Astrocyte (in vitro differentiated cells and primary cell): ENCODE measurements around the gene EML6. TPM values are rescaled to one million over a fixed set of nuclear protein-coding genes. Genes with fewer than 3 reads are reported as not detected.

Source experiments
- DNase-seq: peaks from one replicate; pipeline ENCODE4 v3.0.0-alpha.2; 2010; ENCODE audit warnings: low read depth
- FAIRE-seq: peaks from 2 replicates; lab custom pipeline; 2011; peaks lifted over from hg19 to GRCh38; lab: Jason Lieb, UNC
- H2AFZ ChIP-seq: 2 replicates; pipeline ENCODE4 v1.6.0; 2012; ENCODE audit warnings: low read depth, low read length, inconsistent platforms
- H3K27ac ChIP-seq: 2 replicates; pipeline ENCODE4 v1.5.1; 2011; ENCODE audit warnings: low read depth, low read length, inconsistent platforms
- H3K27me3 ChIP-seq: 2 replicates; pipeline ENCODE4 v1.6.0; 2011; ENCODE audit warnings: low read length, inconsistent platforms; ENCODE audit not compliant: insufficient read depth
- H3K36me3 ChIP-seq: 2 replicates; pipeline ENCODE4 v1.5.1; 2011; ENCODE audit warnings: low read length, inconsistent platforms; ENCODE audit not compliant: insufficient read depth
- H3K4me1 ChIP-seq: 2 replicates; pipeline ENCODE4 v1.5.1; 2011; ENCODE audit warnings: low read length, inconsistent platforms; ENCODE audit not compliant: insufficient read depth
- H3K4me2 ChIP-seq: 2 replicates; pipeline ENCODE4 v1.6.0; 2012; ENCODE audit warnings: low read length, inconsistent platforms
- H3K4me3 ChIP-seq: 2 replicates; pipeline ENCODE4 v1.5.1; 2011; ENCODE audit warnings: low read depth, mild to moderate bottlenecking, low read length, inconsistent platforms; ENCODE audit not compliant: insufficient read depth
- H3K79me2 ChIP-seq: 2 replicates; pipeline ENCODE4 v1.6.0; 2012; ENCODE audit warnings: mild to moderate bottlenecking, low read length, inconsistent platforms; ENCODE audit not compliant: insufficient read depth
- H3K9ac ChIP-seq: 2 replicates; pipeline ENCODE4 v1.6.0; 2012; ENCODE audit warnings: mild to moderate bottlenecking, low read length, inconsistent platforms
- H3K9me3 ChIP-seq: 2 replicates; pipeline ENCODE4 v1.5.1; 2012; ENCODE audit warnings: low read depth, mild to moderate bottlenecking, low read length, inconsistent platforms; ENCODE audit not compliant: insufficient read depth
- H4K20me1 ChIP-seq: 2 replicates; pipeline ENCODE4 v1.6.0; 2012; ENCODE audit warnings: low read length, inconsistent platforms; ENCODE audit not compliant: insufficient read depth
- H3K27ac Mint-ChIP-seq: one replicate; pipeline ENCODE4 v1.8.0; 2021; ENCODE audit warnings: mild to moderate bottlenecking, mixed read lengths; ENCODE audit not compliant: unreplicated experiment
- H3K27me3 Mint-ChIP-seq: one replicate; pipeline ENCODE4 v1.8.0; 2021; ENCODE audit warnings: low read depth, mixed read lengths; ENCODE audit not compliant: unreplicated experiment
- H3K36me3 Mint-ChIP-seq: one replicate; pipeline ENCODE4 v1.8.0; 2021; ENCODE audit warnings: low read depth, mixed read lengths; ENCODE audit not compliant: unreplicated experiment
- H3K4me1 Mint-ChIP-seq: one replicate; pipeline ENCODE4 v1.8.0; 2021; ENCODE audit warnings: low read depth, mixed read lengths; ENCODE audit not compliant: unreplicated experiment
- H3K4me3 Mint-ChIP-seq: one replicate; pipeline ENCODE4 v1.8.0; 2021; ENCODE audit warnings: mild to moderate bottlenecking, moderate library complexity, mixed read lengths; ENCODE audit not compliant: unreplicated experiment
- H3K9me3 Mint-ChIP-seq: one replicate; pipeline ENCODE4 v1.8.0; 2021; ENCODE audit warnings: mild to moderate bottlenecking, mixed read lengths; ENCODE audit not compliant: unreplicated experiment
- CTCF ChIP-seq: IDR thresholded peaks from 2 replicates; pipeline ENCODE4 v1.5.1; 2011; ENCODE audit warnings: low read depth, mild to moderate bottlenecking, inconsistent platforms, low read length, moderate library complexity; ENCODE audit not compliant: insufficient read depth
- EZH2 ChIP-seq: IDR thresholded peaks from 2 replicates; pipeline ENCODE4 v1.6.1; 2012; ENCODE audit warnings: mild to moderate bottlenecking, low read length, inconsistent platforms; ENCODE audit not compliant: insufficient read depth
- total RNA-seq: library from RNA; stranded (reverse); gene quantifications from 2 replicates; pipeline ENCODE4 v1.2.1, GENCODE V29; 2021

The EML6 gene
- total RNA-seq, 1 donor from 2014 or later: 0.23 TPM

- H4K20me1 ChIP-seq: no peaks in the 10 kb centered on the region
- no peak overlapping the region for H3K27ac Mint-ChIP-seq
- no peak overlapping the region for H3K4me3 Mint-ChIP-seq
- H3K4me1 ChIP-seq: no peaks in the 10 kb centered on the region
- H2AFZ ChIP-seq: no peak overlapping the region
- no peaks in the 10 kb centered on the region for H3K27me3 ChIP-seq
- DNase-seq (no peak), FAIRE-seq (no peak)
- H3K36me3 Mint-ChIP-seq: no peaks in the 10 kb centered on the region
- H3K9ac ChIP-seq: no peak overlapping the region
- H3K9me3 Mint-ChIP-seq: no peaks in the 10 kb centered on the region
- no peak overlapping the region for H3K4me3 ChIP-seq
- H3K4me1 Mint-ChIP-seq: no peaks in the 10 kb centered on the region
- H3K27me3 Mint-ChIP-seq: peaks cover 17% of the 10 kb centered on the region
- no peak overlapping the region for H3K4me2 ChIP-seq
- TF ChIP-seq CTCF (no peak), EZH2 (no peak)
- no peaks in the 10 kb centered on the region for H3K79me2 ChIP-seq
- H3K27ac ChIP-seq: no peak overlapping the region
- H3K36me3 ChIP-seq: no peaks in the 10 kb centered on the region
- no peaks in the 10 kb centered on the region for H3K9me3 ChIP-seq
Observed at GRCh38 chr2:54820558-54820957, 97.1 kb downstream of the EML6 start.

GRCh38 chr2:54824567-54824966 is 101.1 kb downstream of the EML6 start:
- H3K4me2 ChIP-seq: no peak overlapping the region
- H3K79me2 ChIP-seq: no peaks in the 10 kb centered on the region
- no peaks in the 10 kb centered on the region for H3K36me3 ChIP-seq
- Mint-ChIP-seq H3K27ac (no peak overlapping the region), H3K4me3 (no peak overlapping the region), H3K27me3 (peaks cover 25% of the 10 kb centered on the region), H3K4me1 (no peaks in the 10 kb centered on the region), H3K9me3 (no peaks in the 10 kb centered on the region), H3K36me3 (no peaks in the 10 kb centered on the region)
- FAIRE-seq: no peak
- H4K20me1 ChIP-seq: no peaks in the 10 kb centered on the region
- H3K9me3 ChIP-seq: no peaks in the 10 kb centered on the region
- no peak overlapping the region for H2AFZ ChIP-seq
- DNase-seq: no peak
- no peak overlapping the region for H3K27ac ChIP-seq
- TF ChIP-seq EZH2 (no peak), CTCF (no peak)
- H3K9ac ChIP-seq: no peak overlapping the region
- no peaks in the 10 kb centered on the region for H3K27me3 ChIP-seq
- H3K4me3 ChIP-seq: no peak overlapping the region
- no peaks in the 10 kb centered on the region for H3K4me1 ChIP-seq

GRCh38 chr2:54830546-54830945 is 107.1 kb downstream of the EML6 start:
- Histone ChIP-seq H3K9ac (no peak overlapping the region), H3K4me2 (no peak overlapping the region), H3K27ac (no peak overlapping the region), H4K20me1 (no peaks in the 10 kb centered on the region), H3K27me3 (no peaks in the 10 kb centered on the region), H3K36me3 (no peaks in the 10 kb centered on the region), H3K79me2 (no peaks in the 10 kb centered on the region), H3K4me3 (no peak overlapping the region), H2AFZ (no peak overlapping the region), H3K9me3 (no peaks in the 10 kb centered on the region), H3K4me1 (no peaks in the 10 kb centered on the region)
- TF ChIP-seq EZH2: no peak
- no peak for TF ChIP-seq CTCF
- H3K27me3 Mint-ChIP-seq: peaks cover 16% of the 10 kb centered on the region
- no peak for DNase-seq
- H3K4me3 Mint-ChIP-seq: no peak overlapping the region
- H3K36me3 Mint-ChIP-seq: no peaks in the 10 kb centered on the region
- H3K9me3 Mint-ChIP-seq: no peaks in the 10 kb centered on the region
- H3K27ac Mint-ChIP-seq: no peak overlapping the region
- no peak for FAIRE-seq
- peaks cover 4% of the 10 kb centered on the region for H3K4me1 Mint-ChIP-seq
